ENCODE measurements around the gene BCOR.

The BCOR gene

DNA sequence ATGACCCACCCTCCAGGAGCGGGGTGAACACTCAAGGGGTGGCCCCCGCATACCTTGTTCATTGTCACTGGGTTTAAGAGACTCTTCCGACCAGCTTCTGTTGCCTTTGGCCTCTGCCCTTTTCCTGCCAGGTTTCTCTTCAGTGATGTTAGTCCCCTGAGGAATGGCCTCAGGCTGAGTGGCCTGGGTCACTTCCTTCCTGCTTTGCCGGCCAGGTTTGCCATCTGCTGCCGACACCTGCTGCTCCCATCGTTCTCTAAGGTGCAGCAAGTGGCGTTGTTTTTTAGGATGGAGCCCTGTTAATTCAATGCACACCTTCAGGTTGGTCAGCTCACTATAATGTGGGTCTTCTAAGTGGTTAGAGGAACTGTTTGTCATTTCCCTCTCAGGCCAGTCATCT, 34.2 kb downstream of the BCOR start:
- no peak for DNase-seq (ENCODE audit: low spot score)

DNA sequence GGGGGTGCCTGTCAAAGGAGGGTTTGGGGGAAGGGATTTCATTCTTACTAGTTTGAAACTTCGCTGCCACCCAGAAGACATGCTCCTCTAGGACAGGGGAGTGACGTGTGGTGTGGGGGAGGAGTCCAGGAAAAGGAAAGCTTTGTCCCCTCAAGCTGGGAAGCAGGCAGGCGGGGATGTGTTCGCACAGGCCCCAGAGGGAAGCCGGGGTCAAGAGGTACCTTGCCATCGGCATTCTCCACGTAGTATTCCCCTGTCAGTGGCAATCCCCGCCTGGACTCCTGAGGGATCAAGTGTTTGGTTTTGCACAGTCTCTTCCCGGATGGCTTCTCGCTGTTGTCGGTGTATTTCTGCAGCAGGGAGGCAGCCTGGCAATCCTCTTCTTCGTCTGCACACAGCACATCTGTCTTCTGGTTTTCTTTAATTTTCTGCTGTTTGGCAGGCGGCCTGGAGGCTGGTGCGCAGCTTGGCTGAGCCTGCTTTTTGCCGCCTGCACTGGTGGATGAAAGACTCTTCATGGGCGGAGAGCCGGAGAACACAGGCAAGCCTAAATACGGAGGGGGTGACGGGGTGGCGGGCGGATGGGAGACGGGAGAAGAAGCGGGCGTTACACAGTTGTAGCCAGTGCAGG, 35.1 kb downstream of the BCOR start:
- peak; percentile 58 for DNase-seq (ENCODE audit: low spot score)

DNA sequence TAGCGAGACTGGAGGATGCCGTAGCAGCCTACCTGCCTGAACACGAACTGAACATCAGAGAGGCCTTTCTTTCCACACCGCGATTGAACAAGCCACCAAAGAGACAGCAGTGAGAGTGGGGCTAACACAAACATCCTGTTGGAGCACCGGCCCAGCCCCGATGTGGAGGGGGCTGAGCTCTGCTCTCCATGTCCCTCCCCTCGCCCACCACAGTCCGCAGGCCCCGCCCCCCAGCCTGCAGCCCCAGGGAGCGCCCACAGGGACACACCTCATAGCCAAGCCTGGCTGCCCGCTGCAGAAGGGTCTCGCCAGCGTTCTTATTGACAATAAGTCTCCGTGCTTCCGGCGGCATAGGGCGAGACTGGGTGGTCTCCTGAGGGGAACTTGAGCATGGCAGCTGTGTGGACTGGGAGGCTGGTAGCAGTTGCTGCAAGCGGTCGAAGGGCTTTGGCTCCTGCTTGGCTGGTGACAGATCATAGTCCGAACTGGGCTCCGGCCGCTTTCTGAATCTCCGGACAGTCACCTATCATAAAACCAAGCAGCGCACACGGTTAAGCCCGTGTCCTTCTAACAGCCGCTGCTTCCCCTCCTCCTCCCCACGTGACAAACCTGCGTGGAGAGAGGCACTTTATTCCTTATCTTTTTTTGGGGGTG, 35.8 kb downstream of the BCOR start:
- DNase-seq (ENCODE audit: low spot score), result no peak

DNA sequence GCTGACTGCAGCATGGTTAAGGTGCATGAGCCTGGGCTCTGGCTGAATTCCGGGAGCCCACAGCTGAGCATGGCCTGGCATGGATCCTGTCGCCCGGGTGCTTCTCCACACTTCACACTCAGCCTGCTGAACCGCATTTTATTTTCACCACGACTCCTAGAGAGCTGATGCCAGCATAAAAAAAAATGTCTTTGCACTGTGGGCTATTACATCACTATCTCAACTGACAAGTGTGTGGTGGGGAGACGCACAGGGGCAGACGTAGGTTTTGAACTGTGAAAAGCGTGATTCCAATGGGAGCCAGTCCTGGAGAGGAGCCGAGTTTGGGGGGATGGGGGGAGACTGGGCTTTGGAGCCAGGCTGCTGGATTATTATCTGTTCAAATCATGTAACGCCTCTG, 36.8 kb downstream of the BCOR start:
- DNase-seq (ENCODE audit: low spot score), result no peak

DNA sequence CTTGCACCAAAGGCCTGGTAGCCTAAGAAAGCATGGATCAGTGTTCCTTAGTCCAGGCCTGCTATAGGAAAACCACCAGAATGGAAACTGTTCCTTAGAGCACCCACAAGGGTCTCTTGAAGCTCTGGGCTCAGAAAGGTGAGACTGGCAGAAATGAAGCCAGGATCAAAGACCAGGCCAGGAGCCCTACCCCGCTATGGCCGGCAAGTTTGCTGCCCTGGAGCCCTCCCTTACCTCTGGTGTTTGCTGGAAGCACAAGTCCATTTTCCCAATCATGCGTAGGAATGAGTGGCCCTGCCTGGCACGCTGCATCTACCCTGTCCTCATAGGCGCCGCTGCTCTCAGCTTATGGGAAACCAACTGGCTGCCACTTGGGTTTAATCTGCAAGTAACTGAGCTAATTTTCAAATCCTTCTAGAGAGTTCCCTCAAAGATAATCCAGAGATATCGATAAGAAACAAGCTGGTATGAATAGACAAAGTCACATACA, 37.4 kb downstream of the BCOR start:
- DNase-seq (ENCODE audit: low spot score), result no peak

DNA sequence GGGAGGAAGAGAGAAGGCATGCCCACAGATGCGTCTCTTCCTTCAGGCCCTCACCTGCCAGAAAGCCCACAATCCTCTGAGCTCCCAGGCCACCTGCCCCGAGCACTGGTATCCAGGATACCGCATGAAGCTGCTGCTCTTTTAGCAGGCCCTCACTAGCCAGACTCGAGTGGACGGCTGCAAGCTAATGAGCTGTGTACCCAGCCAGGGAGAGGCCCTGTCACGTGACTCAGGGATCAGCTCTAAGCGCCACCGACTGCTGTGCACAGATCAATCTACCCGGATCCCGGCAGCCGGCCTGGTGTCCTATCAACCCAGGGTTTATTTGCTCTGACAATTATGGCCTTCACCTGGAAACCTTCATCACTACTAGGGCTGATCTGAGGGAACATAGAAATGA, 39.0 kb downstream of the BCOR start:
- DNase-seq (ENCODE audit: low spot score), result peak; percentile 43

DNA sequence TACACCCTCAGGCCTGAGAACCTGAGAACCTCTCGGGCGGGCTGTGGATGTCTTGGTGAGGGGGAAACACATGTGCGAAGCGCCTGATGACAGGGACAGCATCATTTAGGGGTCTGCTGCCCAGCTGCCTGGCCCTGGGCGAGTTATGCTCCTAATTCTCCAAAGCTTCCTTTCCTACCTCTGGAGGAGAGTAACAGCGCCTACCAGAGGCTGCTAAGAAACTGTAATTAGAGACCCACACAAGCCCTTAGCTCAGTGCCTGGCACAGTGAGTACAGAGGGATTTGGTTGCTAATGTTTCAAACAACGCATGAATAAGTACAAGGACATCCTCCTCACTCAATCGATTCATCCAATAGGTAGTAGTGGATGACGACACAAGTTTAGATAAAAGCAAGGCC, 40.4 kb downstream of the BCOR start:
- DNase-seq (ENCODE audit: low spot score), result no peak

DNA sequence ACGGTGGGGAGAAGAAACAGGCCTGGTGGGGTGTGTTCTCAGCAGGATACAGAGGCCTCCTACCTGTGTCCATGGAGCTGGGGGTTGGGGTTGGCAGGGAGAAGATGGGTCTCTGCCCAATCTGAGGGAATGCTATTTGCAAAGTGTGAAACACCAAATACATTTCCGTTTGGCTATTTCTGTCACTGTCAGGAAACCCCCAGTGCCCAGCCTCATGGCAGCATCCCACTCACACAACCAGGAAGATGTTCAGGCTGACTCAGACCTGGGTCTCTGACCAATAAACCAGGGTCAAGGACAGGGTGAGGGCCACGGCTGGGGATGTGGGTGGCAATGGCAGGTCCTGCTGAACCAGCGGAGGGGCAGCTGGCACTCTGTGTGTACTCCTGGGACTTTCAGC, 41.3 kb downstream of the BCOR start:
- DNase-seq (ENCODE audit: low spot score), result no peak

DNA sequence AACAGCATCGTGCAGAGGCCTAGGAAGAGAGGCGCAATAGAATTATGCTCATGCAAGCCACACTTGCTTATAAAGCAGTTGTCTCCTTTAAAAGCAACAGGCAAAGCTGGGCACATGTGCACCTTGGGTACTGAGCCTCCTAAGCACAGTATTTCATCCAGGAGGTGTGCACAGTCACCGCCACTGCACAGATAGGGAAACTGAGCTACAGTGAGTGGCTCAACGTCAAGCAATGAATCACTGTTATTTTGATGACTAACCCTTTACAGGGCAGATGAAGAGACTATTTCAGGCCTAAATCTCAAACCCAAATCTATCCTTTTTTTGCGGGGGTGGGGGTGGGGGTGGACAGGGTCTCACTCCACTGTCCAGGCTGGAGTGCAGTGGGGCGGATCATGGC, 42.3 kb downstream of the BCOR start:
- DNase-seq (ENCODE audit: low spot score), result no peak

DNA sequence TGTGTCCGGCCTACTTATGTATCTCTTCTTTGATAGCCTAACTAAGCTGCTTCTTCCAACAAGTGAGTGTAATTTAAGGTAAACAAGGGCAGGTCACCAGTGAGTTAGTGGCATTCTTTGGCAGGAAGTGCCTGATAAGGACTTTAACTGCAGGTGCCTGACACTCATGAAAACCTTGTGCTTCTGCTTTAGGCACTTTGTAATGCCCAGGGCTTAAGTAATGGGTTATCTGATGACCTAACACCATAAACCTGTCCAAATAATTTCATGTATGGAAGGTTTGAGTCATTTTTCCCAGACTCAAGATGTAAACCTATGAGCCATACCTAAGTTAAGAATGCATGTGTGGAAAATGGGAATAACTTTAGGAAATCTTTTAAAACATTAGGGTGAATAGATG, 43.0 kb downstream of the BCOR start:
- no peak for DNase-seq (ENCODE audit: low spot score)

DNA sequence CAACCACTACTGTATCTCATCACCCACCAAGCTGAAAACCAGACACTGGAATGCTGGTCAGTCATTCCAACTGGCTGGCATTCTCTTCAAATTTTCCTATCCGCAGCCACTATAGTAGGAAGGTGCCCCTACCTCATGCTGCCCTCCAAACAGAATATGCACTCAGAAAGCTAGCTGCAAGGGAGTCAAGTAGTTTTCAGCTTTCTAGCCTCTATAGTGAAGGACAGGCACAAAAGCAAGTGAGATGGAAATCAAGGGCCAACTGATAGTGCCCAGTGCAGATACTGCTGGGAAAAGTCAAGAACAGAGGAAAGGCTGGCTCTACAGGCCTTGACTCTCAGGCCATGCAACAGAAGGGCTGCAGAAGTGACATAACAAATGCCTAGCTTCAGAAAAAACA, 47.2 kb downstream of the BCOR start:
- DNase-seq (ENCODE audit: low spot score), result no peak

DNA sequence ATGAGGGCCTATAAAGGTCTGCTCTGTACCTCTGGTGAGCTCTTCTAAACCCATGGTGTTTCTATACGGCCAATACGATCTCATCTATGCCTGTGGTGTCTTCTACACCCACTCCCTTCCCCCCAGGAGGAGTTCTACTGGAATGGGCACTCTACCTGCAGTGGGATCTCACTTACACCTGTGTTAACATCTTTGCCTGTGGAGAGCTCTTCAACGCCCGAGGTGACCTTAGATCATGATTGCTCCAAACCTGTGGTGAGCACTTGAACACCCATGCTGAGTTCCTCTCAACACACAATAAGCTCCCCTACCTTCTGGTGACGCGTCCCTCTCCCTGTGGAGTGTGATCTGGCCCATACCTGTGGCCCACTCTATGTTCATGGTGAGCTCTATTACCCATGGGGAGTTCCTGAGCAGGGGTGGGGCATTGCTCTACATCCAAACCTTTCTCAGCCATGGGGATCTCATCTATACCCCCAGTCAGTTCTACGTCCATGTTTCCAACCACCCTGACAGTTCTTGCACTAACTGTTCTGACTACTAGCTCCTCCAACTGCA, 48.6 kb downstream of the BCOR start:
- DNase-seq (ENCODE audit: low spot score), result no peak

DNA sequence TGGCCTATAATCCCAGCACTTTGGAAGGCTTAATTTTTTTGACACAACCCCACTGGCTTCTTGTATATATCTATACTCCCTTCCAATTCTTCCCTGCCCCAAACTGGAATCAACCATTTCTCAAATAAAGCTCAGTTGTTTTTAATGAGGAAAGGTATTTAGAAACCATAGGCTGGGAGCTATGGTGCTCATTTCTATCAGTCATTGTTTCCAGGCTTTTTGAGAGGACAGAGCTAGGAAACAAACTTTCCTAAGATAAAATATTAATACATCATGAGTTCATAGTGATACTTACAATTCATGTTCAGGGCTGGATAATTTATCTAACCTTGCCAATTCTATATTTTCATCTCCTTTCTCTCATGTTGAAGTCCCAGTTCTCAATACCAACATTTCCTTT, 50.3 kb downstream of the BCOR start:
- DNase-seq (ENCODE audit: low spot score), result no peak

DNA sequence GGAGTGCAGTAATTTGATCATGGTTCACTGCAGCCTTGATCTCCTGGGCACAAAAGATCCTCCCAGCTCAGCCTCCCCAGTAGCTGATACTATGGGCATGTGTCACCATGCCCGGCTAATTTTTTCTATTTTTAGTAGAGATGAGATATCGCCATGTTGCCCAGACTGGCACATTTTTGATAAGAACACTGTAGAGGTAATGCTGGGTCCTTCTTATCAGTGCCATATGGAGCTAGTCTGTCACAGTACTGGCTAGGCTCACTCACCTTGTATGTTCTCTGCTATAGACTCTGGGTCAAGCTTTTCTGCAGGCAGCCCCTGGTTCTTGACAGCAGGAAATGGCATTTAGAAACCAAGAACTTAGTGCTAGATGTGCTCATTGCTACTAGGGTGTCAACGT, 53.9 kb downstream of the BCOR start:
- DNase-seq (ENCODE audit: low spot score), result no peak

DNA sequence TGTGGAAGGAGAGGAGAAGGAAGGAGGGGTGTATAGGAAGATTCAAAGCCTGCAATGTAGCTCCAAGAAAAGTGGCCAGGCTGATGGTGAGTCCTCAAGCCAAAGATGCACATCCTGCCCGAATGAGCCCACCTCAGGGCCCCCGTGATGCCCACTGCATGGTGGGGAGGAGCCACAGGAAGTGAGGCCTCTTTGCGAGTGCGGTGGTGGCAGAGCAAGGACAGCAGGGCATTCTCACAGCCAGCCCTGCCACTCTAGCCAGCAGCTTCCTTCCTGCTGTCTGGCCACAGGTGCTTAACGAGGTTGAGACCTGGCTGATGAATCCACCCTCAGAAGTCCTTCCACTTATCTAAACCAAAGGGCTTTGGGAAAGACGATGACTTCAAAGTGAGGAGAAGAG, 55.8 kb downstream of the BCOR start:
- DNase-seq (ENCODE audit: low spot score), result no peak

DNA sequence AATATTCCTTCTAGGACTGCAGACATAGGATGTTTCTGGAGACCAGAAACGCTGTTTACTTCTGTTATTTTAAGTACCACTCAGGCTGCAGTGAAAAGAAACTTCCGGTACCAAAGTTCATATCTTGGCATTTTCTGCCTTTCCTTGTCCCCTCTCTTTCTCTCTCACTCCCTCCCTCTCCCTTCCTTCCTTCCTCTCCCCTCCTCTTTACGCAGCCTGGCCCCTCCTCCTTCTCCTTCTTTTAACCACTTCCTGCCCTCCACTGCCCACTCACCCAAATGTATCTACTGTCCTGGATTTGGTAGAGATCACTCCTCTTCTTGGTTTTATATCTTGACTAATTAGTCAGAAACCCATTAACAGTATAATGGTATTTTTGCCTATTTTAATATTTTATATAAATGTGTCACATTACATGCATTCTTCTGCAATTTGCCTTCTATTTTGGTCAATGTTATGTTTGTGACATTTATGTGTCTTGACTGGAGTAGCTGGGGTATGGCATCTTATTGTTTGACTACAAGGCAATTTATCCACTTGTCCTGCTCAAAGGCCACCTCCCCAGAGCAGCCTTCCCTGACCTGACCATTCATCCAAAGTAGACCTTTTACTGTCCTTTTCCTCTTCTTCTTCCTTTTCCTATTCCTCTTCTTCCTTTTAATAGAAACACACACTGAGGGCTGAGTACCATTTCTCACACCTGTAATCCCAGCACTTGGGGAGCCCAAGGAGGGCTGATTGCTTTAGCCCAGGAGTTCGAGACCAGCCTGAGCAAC, 56.9 kb downstream of the BCOR start:
- DNase-seq (ENCODE audit: low spot score), result no peak

DNA sequence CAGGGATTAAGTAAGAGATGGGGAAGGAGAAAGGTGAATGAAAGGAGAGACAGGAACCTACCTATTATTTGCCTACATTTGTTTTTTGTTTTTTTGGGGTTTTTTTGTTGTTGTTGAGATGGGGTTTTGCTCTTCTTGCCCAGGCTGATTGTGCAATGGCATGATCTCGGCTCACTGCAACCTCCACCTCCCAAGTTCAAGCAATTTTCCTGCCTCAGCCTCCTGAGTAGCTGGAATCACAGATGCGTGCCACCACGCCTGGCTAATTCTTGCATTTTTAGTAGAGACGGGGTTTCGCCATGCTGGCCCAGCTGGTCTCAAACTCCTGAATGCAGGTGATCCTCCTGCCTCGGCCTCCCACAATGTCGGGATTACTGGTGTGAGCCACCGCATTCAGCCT, 57.9 kb downstream of the BCOR start:
- DNase-seq (ENCODE audit: low spot score), result no peak

DNA sequence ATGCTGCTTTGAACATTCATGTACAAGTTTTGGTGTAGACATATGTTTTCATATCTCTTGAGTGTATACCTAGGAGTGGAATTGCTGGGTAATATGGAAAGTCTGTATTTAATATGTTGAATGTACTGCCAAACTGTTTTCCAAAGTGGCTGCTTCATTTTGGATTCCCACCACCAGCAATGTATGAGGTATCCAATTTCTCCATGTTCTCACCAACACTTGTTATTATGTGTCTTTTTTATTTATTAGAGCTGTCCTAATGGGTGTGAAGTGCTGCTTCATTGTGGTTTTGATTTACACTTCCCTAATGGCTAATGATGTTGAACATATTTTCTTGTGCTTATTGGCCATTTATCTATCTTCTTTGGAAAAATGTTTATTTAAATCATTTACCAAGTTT, 60.4 kb downstream of the BCOR start:
- no peak for DNase-seq (ENCODE audit: low spot score)

DNA sequence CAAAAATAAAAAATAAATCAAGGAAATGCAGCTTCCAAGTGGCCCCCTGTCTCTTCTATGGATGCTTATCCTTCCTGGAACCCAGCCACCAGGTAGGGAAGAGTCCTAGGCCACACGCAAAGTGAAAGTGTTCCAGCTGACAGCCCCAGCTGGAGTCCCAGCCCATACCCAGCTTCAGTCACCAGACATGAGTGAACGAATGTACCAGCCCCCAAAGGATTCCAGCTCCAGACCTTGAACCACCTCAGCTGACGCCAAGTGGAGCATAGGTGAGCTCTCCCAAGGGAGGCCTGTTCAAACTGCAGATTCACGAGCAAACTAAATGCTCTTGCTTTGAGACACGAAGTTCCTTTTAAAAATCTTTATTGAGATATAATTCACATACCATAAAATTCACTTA, 62.0 kb downstream of the BCOR start:
- DNase-seq (ENCODE audit: low spot score), result no peak

DNA sequence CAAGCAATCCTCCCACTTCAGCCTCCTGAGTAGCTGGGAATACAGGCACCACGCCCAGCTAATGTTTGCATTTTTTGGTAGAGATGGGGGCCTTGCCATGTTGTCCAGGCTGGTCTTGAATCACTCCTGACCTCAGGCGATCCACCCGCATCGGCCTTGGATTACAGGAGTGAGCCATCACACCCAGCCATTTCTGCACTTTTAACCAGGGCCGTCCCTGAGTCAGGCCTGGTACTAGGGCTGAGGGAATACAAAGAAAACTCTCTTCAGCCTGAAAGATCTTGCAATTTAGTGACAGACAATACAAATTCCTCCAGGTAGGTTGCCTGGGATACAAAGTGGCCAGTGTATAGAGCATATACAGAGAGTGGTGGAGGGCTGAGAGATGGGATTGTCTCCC, 65.8 kb downstream of the BCOR start:
- DNase-seq (ENCODE audit: low spot score), result no peak

DNA sequence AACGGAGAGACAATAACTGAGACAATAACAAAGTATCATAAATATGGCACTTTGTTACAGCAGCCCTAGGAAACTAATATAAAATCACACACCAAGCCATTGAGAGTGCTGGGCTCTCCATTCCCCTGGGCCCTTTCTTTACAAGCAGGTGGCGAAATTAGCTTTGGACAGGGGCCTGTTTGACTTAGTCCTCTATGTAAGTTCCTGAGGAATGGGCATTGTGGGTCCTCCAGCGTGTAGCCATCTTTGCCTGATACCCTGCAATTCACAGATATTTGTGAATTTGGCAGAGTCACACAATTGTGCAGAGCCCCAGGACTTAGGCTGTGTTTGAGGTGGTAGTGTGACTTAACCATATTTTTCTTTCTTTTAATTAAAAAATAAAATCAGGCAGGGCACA, 67.6 kb downstream of the BCOR start:
- no peak for DNase-seq (ENCODE audit: low spot score)

DNA sequence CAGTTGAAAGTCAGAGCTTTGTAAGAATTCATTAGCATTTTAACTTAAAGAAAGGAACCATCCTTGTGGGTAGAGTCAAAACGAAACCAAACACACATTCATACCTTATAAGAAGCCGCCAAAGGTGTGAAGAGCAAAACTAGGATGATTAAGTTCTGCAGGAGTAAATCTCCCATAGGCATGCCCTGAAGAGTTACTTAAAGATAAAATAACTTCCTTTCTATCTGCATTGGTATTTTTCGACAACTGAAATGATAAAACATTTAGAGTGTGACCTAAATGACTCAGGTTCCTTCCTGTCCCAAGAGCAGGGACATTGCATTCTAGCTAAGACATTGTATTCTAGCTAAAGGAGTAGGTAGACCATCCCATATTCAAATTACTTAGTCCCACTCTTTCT, 75.3 kb downstream of the BCOR start:
- DNase-seq (ENCODE audit: low spot score), result no peak

DNA sequence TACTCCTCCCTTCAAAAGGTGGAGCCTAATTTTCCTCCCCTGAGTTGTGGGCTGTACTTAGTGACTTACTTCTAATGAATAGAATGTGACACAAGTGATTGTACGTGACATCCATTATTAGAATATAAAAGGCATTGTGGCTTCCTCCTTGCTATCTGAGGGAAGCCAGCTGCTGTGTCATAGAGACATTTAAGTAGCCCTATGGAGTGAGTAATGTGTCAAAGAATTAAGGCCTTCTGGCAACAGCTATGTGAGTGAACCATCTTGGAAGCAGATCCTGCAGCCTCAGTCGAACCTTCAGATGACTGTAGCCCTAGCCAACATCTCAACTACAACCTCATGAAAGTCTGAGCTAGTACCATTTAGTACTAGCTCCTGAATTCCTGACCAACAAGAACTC, 76.1 kb downstream of the BCOR start:
- no peak for DNase-seq (ENCODE audit: low spot score)
